Measurements from ENCODE around the gene TSC22D4. TPM values are rescaled to one million over a fixed set of nuclear protein-coding genes. Genes with fewer than 3 reads are reported as not detected.
"Not testable (repeated sequence)": the region's sequence is repeated elsewhere in the genome, so short reads cannot be mapped to it uniquely, and the experiment has no call there.

The TSC22D4 gene
- 25.6 and 31.6 TPM in 2 replicates for total RNA-seq (ENCODE audit: low replicate concordance)

- no peak for TF ChIP-seq CTCF (IDR thresholded peaks at IDR 0.05; ENCODE audit: insufficient read depth, low read length)
- DNase-seq (ENCODE audit: low read depth): peak; percentile 93
- H3K4me3 ChIP-seq (ENCODE audit: low read depth, low read length): peak within 1 kb of the TSS; percentile 93
These were observed at the start of gene TSC22D4 for GRCh38 chr7:100478958-100479660. Gene TSC22D4, minus strand, starts transcription at chr7:100479214. Its CDS starts 1,176 bp downstream, at chr7:100478038.

- DNase-seq (ENCODE audit: low read depth); H3K4me3 ChIP-seq (ENCODE audit: low read depth, low read length): not testable (repeated sequence)
These were observed 49.3 kb upstream of the TSC22D4 start for GRCh38 chr7:100528108-100528866.

GRCh38 chr7:100523192-100523591 is 44.2 kb upstream of the TSC22D4 start:
- H3K4me3 ChIP-seq (ENCODE audit: low read depth, low read length); DNase-seq (ENCODE audit: low read depth): not testable (repeated sequence)

GRCh38 chr7:100521909-100522593 is 43.0 kb upstream of the TSC22D4 start:
- peak; percentile 13 for DNase-seq (ENCODE audit: low read depth)
- not testable (repeated sequence) for H3K4me3 ChIP-seq (ENCODE audit: low read depth, low read length)

GRCh38 chr7:100521076-100521475 is 42.1 kb upstream of the TSC22D4 start:
- DNase-seq (ENCODE audit: low read depth): no peak
- H3K4me3 ChIP-seq (ENCODE audit: low read depth, low read length): no peak overlapping the region
- no peak for TF ChIP-seq CTCF (IDR thresholded peaks at IDR 0.05; ENCODE audit: insufficient read depth, low read length)

- no peak for TF ChIP-seq CTCF (IDR thresholded peaks at IDR 0.05; ENCODE audit: insufficient read depth, low read length)
- H3K4me3 ChIP-seq (ENCODE audit: low read depth, low read length): no peak overlapping the region
- DNase-seq (ENCODE audit: low read depth): no peak
These were observed 41.1 kb upstream of the TSC22D4 start for GRCh38 chr7:100520138-100520537.

GRCh38 chr7:100519580-100519979 is 40.6 kb upstream of the TSC22D4 start:
- DNase-seq (ENCODE audit: low read depth): no peak
- no peak overlapping the region for H3K4me3 ChIP-seq (ENCODE audit: low read depth, low read length)
- no peak for TF ChIP-seq CTCF (IDR thresholded peaks at IDR 0.05; ENCODE audit: insufficient read depth, low read length)

GRCh38 chr7:100517305-100517704 is 38.3 kb upstream of the TSC22D4 start:
- H3K4me3 ChIP-seq (ENCODE audit: low read depth, low read length): no peak overlapping the region
- TF ChIP-seq CTCF (IDR thresholded peaks at IDR 0.05; ENCODE audit: insufficient read depth, low read length): no peak
- no peak for DNase-seq (ENCODE audit: low read depth)
